Stimulated activated CD8-positive, alpha-beta memory T cell treated with anti-CD3 and anti-CD28 coated beads, Interleukin-7, amount 100 ng/mL, for 1 hour (primary cell): ENCODE results near the gene CC2D2B.
"Not testable (repeated sequence)": the region's sequence is repeated elsewhere in the genome, so short reads cannot be mapped to it uniquely, and the experiment has no call there.

Experiments used
- DNase-seq, 2 donors: peaks; one replicate each; pipeline ENCODE4 v3.0.0-alpha.2; 2020; ENCODE audit warnings: low read depth in 2 of 2

Gene CC2D2B

GRCh38 chr10:95907456-95908253 is at the start of gene CC2D2B:
Gene CC2D2B, plus strand, starts transcription at chr10:95907975. Its CDS starts 3,349 bp downstream, at chr10:95911324.
- peak in 1 of 2 donors; percentile 18 for DNase-seq

GRCh38 chr10:95860166-95860940 is 47.4 kb upstream of the CC2D2B start:
- no peak for DNase-seq

- no peak for DNase-seq
Observed at GRCh38 chr10:95861386-95861785, 46.4 kb upstream of the CC2D2B start.

- peak in 1 of 2 donors; percentile 0 for DNase-seq
Observed at GRCh38 chr10:95864906-95865813, 42.6 kb upstream of the CC2D2B start.

- no peak for DNase-seq
Observed at GRCh38 chr10:95865814-95866466, 41.8 kb upstream of the CC2D2B start.

GRCh38 chr10:95866467-95866842 is 41.3 kb upstream of the CC2D2B start:
- no peak for DNase-seq

GRCh38 chr10:95867866-95868265 is 39.9 kb upstream of the CC2D2B start:
- no peak for DNase-seq

GRCh38 chr10:95872158-95872711 is 35.5 kb upstream of the CC2D2B start:
- no peak for DNase-seq

- no peak for DNase-seq
Observed at GRCh38 chr10:95873139-95873538, 34.6 kb upstream of the CC2D2B start.

GRCh38 chr10:95873651-95874050 is 34.1 kb upstream of the CC2D2B start:
- DNase-seq, result no peak

- not testable (repeated sequence) for DNase-seq
Observed at GRCh38 chr10:95874783-95875182, 33.0 kb upstream of the CC2D2B start.

GRCh38 chr10:95876756-95877155 is 31.0 kb upstream of the CC2D2B start:
- no peak for DNase-seq

GRCh38 chr10:95877881-95878280 is 29.9 kb upstream of the CC2D2B start:
- no peak for DNase-seq

GRCh38 chr10:95880704-95881103 is 27.1 kb upstream of the CC2D2B start:
- DNase-seq, result no peak

- no peak for DNase-seq
Observed at GRCh38 chr10:95881316-95881715, 26.5 kb upstream of the CC2D2B start.

GRCh38 chr10:95889830-95890229 is 17.9 kb upstream of the CC2D2B start:
- no peak for DNase-seq

GRCh38 chr10:95896071-95896850 is 11.5 kb upstream of the CC2D2B start:
- no peak for DNase-seq

GRCh38 chr10:95905897-95906580 is 1.7 kb upstream of the CC2D2B start:
- DNase-seq, result not testable (repeated sequence)

- DNase-seq, result peak in 1 of 2 donors; percentile 7
Observed at GRCh38 chr10:95906677-95907455, 909 bp upstream of the CC2D2B start.
